ENCODE results near the gene CT45A3.
"Not testable (repeated sequence)": the region's sequence is repeated elsewhere in the genome, so short reads cannot be mapped to it uniquely, and the experiment has no call there.

The CT45A3 gene

DNA sequence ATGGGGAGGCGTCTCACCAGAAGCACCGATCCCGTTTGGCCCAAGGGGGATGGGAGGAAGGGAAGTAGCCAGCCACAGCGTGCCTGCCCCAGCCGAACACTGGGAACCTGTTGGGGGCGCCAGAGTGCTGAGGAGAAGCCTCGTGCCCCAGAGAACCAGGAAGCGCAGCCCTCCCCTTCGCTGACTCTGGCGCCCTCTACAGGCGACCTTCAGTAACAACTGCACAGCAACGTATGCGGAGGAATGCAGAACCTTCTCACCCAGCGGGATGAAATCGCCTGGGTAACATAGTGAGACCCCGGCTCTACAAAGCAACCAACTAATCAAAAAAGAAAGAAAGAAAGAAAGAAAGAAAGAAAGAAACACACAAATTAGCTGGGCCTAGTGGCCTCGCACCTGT is at the start of gene CT45A3:
TSS of gene CT45A3 (minus strand) at position 101 of the 400 bp plus-strand sequence. CDS start 3,747 bp downstream, outside the sequence.
- H3K36me3 Mint-ChIP-seq, H3K27ac Mint-ChIP-seq, H3K27me3 Mint-ChIP-seq: not testable (repeated sequence)

GRCh38 chrX:135802687-135803086 is 34.7 kb upstream of the CT45A3 start, which contains the start of gene CT45A6:
Gene CT45A6 (minus strand): TSS chrX:135802787. CDS start chrX:135798993, 3,794 bp downstream.
- H3K4me3 Mint-ChIP-seq; H3K9me3 Mint-ChIP-seq (ENCODE audit: low read depth); H3K36me3 Mint-ChIP-seq; H3K4me1 Mint-ChIP-seq (ENCODE audit: low read depth); H3K27me3 Mint-ChIP-seq; H3K27ac Mint-ChIP-seq: not testable (repeated sequence)

More for the DNA sequence above, at the start of gene CT45A3:
- not testable (repeated sequence) for H3K4me3 Mint-ChIP-seq; H3K4me1 Mint-ChIP-seq (ENCODE audit: low read depth); H3K9me3 Mint-ChIP-seq (ENCODE audit: low read depth)

GRCh38 chrX:135785403-135785802 is 17.4 kb upstream of the CT45A3 start, which contains the start of gene CT45A5:
Gene CT45A5 (minus strand): TSS chrX:135785503. CDS start chrX:135781729, 3,774 bp downstream.
- not testable (repeated sequence) for H3K27ac Mint-ChIP-seq; H3K36me3 Mint-ChIP-seq; H3K4me1 Mint-ChIP-seq (ENCODE audit: low read depth); H3K4me3 Mint-ChIP-seq; H3K9me3 Mint-ChIP-seq (ENCODE audit: low read depth); H3K27me3 Mint-ChIP-seq

DNA sequence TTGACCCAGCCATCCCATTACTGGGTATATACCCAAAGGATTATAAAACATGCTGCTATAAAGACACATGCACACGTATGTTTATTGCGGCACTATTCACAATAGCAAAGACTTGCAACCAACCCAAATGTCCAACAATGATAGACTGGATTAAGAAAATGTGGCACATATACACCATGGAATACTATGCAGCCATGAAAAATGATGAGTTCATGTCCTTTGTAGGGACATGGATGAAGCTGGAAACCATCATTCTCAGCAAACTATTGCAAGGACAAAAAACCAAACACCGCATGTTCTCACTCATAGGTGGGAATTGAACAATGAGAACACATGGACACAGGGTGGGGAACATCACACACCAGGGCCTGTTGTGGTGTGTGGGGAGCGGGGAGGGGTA is 23.3 kb downstream of the CT45A3 start:
- not testable (repeated sequence) for H3K4me3 Mint-ChIP-seq; H3K36me3 Mint-ChIP-seq; H3K9me3 Mint-ChIP-seq (ENCODE audit: low read depth); H3K4me1 Mint-ChIP-seq (ENCODE audit: low read depth); H3K27me3 Mint-ChIP-seq; H3K27ac Mint-ChIP-seq

GRCh38 chrX:135741192-135741715 is 26.7 kb downstream of the CT45A3 start:
- Mint-ChIP-seq H3K27me3 (peaks cover 4% of the 10 kb centered on the region), H3K36me3 (no peaks in the 10 kb centered on the region), H3K9me3 (ENCODE audit: low read depth) (no peaks in the 10 kb centered on the region), H3K27ac (no peak overlapping the region), H3K4me3 (no peak overlapping the region), H3K4me1 (ENCODE audit: low read depth) (no peaks in the 10 kb centered on the region)

DNA sequence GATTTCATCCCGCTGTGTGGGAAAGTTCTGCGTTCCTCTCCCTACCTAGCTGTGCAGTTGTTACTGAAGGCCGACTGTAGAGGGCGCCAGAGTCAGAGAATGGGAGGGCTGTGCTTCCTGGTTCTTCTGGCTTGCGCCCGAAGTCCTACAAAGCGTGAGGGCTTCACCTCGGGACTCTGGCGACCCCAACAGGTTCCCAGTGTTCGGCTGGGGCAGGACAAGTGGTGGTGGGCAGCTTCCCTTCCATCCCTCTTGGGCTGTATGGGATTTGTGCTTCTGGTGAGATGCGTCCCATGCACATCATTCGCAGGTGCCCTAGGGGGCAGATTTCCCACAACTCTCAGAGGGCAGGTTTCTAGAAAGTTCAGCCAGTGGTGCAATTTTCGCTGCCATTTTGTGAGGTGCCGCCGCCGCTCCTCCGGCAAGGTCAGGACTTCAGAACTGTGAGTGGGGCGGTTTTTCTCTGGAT is 27.3 kb downstream of the CT45A3 start:
- peaks cover 4% of the 10 kb centered on the region for H3K27me3 Mint-ChIP-seq
- no peaks in the 10 kb centered on the region for H3K36me3 Mint-ChIP-seq
- H3K4me3 Mint-ChIP-seq, result no peak overlapping the region
- H3K4me1 Mint-ChIP-seq (ENCODE audit: low read depth), result no peaks in the 10 kb centered on the region
- H3K27ac Mint-ChIP-seq, result no peak overlapping the region
- no peaks in the 10 kb centered on the region for H3K9me3 Mint-ChIP-seq (ENCODE audit: low read depth)

- H3K9me3 Mint-ChIP-seq (ENCODE audit: low read depth), result no peaks in the 10 kb centered on the region
- no peak overlapping the region for H3K27ac Mint-ChIP-seq
- H3K4me3 Mint-ChIP-seq, result no peak overlapping the region
- H3K4me1 Mint-ChIP-seq (ENCODE audit: low read depth), result no peaks in the 10 kb centered on the region
- no peaks in the 10 kb centered on the region for H3K36me3 Mint-ChIP-seq
- H3K27me3 Mint-ChIP-seq, result peaks cover 2% of the 10 kb centered on the region
These were observed 30.5 kb downstream of the CT45A3 start for GRCh38 chrX:135737366-135738071.

- H3K9me3 Mint-ChIP-seq (ENCODE audit: low read depth); H3K27me3 Mint-ChIP-seq; H3K27ac Mint-ChIP-seq; H3K36me3 Mint-ChIP-seq; H3K4me3 Mint-ChIP-seq; H3K4me1 Mint-ChIP-seq (ENCODE audit: low read depth): not testable (repeated sequence)
These were observed 33.3 kb downstream of the CT45A3 start for GRCh38 chrX:135734666-135735065.

DNA sequence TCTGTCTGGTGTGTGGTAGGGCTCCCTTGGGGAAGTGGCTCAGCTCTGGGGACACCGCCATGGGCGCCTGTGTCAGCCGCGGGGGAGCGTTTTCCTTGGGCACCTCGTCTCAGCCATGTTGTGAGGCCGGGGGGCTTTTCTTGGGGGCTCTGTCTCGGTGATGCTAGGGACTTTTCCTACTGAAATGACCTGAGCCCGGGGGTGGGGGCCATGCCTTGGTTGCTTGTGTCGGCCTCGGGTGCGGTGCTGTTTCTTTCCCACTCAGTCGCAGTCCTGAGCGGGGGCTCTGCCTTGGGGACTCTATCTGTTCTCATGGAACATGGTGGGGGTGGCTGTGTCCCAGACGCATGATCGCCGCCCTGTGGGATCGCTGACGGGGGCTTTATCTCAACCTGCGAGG is 54.2 kb downstream of the CT45A3 start:
- Mint-ChIP-seq H3K4me1 (ENCODE audit: low read depth) (no peaks in the 10 kb centered on the region), H3K27me3 (no peaks in the 10 kb centered on the region)

GRCh38 chrX:135713183-135713689 is 54.8 kb downstream of the CT45A3 start, which contains the start of gene CT45A1:
Gene CT45A1 (plus strand): TSS chrX:135713639. CDS start chrX:135718941, 5,302 bp downstream.
- not testable (repeated sequence) for H3K4me1 Mint-ChIP-seq (ENCODE audit: low read depth); H3K9me3 Mint-ChIP-seq (ENCODE audit: low read depth); H3K36me3 Mint-ChIP-seq; H3K27ac Mint-ChIP-seq; H3K27me3 Mint-ChIP-seq; H3K4me3 Mint-ChIP-seq

More for the DNA sequence above, 54.2 kb downstream of the CT45A3 start:
- Mint-ChIP-seq H3K9me3 (ENCODE audit: low read depth) (no peaks in the 10 kb centered on the region), H3K27ac (no peak overlapping the region), H3K4me3 (no peak overlapping the region), H3K36me3 (no peaks in the 10 kb centered on the region)

Measured in activated naive CD8-positive, alpha-beta T cell (primary cell).